ENCODE results near the gene SIX3. TPM values are rescaled to one million over a fixed set of nuclear protein-coding genes. Genes with fewer than 3 reads are reported as not detected.

The SIX3 gene
- total RNA-seq, 4 donors from 2014 or later = not detected

DNA sequence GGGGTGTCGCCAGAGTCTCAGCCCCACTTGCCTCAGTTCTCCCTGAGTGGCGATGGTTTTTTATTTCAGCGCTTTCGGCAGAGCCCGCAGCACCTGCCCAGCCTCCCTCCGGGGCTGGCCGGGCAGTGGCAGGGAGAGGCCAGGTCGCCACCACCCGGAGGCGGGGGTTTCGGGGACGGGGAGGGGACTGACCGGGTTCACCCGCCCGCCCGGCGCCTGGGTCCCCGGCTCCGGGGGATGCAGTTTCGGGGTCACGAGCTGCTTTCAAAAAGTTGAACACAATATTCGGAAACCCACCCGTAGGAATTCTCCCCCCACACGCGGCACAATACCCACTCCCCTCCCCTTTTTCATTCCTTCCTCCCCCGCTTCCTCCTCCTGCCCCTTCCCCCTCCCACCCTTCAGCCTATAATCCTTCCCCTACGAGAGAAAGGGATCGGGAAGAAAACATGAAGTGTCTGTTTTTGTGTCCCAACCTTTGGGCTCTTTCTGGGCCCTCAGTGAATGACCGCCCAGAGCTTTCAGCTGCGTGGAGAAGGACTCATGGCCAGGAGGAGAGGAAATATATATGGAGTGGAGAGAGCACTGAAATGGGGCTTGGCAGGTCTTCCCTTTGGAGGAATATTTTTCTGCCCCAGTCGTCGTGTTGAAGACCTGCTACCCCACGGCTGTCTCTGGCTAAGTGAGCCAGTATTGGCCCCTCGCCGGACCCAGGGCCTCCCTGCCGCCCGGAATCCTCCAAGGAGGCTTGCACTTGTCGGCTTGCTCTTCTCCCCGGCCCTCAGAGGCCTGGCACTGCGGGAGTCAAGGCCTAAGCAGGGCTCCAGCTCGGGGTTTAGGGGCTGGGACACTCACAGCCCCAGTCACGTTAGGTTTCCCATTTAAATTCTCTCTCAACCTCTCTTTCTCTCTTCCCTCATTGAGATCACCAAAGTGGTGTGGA lies 2.1 kb upstream of the SIX3 start:
- DNase-seq (no peak), ATAC-seq (no peak)
- intact Hi-C loops (cut with DNase I; ENCODE audit: low total_unique reads) (no loop called here), in situ Hi-C loops (cut with MboI; ENCODE audit: low sequenced_read_pairs in 4 of 4) (loop anchor here in 1 of 4 donors (25.0 kb wide), 1 partner anchor 902 kb away; no protein-coding TSS in a partner anchor)
- Histone ChIP-seq H3K27me3 (peaks cover 88 to 97% (median 96%) of the 10 kb centered on the region in 3 donors), H3K4me3 (peak overlapping the region; percentile 40 to 60 (median 48)), H3K36me3 (no peaks in the 10 kb centered on the region), H3K9me3 (no peaks in the 10 kb centered on the region), H3K4me1 (peaks cover 11 to 26% of the 10 kb centered on the region in 2 donors), H3K27ac (no peak overlapping the region)
- TF ChIP-seq, protein P1, sequence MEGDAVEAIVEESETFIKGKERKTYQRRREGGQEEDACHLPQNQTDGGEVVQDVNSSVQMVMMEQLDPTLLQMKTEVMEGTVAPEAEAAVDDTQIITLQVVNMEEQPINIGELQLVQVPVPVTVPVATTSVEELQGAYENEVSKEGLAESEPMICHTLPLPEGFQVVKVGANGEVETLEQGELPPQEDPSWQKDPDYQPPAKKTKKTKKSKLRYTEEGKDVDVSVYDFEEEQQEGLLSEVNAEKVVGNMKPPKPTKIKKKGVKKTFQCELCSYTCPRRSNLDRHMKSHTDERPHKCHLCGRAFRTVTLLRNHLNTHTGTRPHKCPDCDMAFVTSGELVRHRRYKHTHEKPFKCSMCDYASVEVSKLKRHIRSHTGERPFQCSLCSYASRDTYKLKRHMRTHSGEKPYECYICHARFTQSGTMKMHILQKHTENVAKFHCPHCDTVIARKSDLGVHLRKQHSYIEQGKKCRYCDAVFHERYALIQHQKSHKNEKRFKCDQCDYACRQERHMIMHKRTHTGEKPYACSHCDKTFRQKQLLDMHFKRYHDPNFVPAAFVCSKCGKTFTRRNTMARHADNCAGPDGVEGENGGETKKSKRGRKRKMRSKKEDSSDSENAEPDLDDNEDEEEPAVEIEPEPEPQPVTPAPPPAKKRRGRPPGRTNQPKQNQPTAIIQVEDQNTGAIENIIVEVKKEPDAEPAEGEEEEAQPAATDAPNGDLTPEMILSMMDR (IDR thresholded peaks at IDR 0.05 in 4 of 5, conservative IDR thresholded peaks at IDR 0.05 in 1 of 5) = no peak
- no peak for TF ChIP-seq POLR2A (IDR thresholded peaks at IDR 0.05)

DNA sequence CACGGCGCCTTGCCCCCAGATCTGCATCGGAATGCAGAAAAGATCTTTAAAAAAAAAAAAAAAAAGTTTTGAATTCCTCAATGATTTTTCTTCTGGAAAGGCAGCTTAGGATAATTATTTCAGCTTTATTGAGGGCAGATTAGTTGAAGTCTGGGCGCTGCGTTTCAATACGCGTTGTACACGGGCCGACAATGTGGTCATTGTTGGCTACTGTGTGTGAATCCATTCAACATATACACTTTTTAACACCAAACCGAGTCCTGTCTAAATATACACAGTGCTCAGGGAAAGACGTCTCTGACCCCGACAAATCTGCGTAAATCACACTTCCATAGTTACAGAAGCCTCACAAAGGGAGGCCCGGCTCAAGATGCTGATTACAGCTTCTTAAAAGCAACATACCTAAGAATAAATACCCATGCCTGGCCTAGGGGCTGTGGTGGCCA lies 1.4 kb upstream of the SIX3 start:
- intact Hi-C loops (cut with DNase I; ENCODE audit: low total_unique reads) = no loop called here
- H3K27ac ChIP-seq = no peak overlapping the region
- no peaks in the 10 kb centered on the region for H3K9me3 ChIP-seq
- H3K4me3 ChIP-seq = no peak overlapping the region
- peaks cover 8 to 20% of the 10 kb centered on the region in 2 donors for H3K4me1 ChIP-seq
- H3K36me3 ChIP-seq = no peaks in the 10 kb centered on the region
- DNase-seq = no peak
- ATAC-seq = no peak
- TF ChIP-seq, protein P1 (IDR thresholded peaks at IDR 0.05 in 4 of 5, conservative IDR thresholded peaks at IDR 0.05 in 1 of 5) = no peak
- no peak for TF ChIP-seq POLR2A (IDR thresholded peaks at IDR 0.05)
- H3K27me3 ChIP-seq = peaks cover 89 to 97% (median 96%) of the 10 kb centered on the region in 3 donors
- in situ Hi-C loops (cut with MboI; ENCODE audit: low sequenced_read_pairs in 4 of 4) = loop anchor here in 1 of 4 donors (25.0 kb wide), 1 partner anchor 903 kb away; no protein-coding TSS in a partner anchor

DNA sequence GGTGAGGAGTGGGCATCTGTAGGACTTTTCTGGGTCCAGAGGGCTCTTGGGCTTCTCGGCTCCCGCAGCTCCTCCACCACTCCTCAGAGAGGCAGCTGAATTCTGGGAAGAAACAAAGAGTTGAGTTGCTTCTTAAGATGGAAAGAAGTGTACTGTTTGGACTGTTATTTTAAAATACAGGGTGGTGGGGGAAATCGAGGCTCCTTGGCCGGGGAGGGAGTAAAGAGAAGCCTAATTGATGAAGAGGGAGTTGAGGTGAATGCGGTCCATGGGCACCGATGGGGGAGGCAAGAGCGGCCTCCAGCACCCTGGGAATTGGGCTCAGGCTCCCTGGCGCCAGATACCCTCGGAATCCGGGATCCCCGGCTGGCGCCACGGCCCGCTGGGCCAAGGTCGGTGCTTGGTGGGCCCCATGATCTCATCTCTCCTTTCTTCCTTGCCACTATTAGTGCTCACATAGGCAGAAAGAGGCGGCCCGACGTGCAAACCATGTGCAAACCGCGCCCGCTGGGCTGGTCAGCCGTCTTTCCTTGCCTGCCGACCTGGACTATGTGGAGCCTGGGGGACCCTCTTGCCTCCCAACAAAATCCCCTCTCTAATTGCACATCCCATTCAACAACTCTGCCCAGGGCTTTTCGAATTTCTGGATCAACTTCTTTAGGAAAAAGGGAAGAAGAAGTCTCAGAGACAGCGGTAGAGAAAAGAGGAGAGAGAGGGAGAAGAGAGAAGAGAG lies 604 bp upstream of the SIX3 start:
- no peak for DNase-seq
- in situ Hi-C loops (cut with MboI; ENCODE audit: low sequenced_read_pairs in 4 of 4) = loop anchor here in 1 of 4 donors (25.0 kb wide), 1 partner anchor 904 kb away; no protein-coding TSS in a partner anchor

More for the DNA sequence above, 604 bp upstream of the SIX3 start:
- no peak overlapping the region for H3K27ac ChIP-seq
- intact Hi-C loops (cut with DNase I; ENCODE audit: low total_unique reads) = no loop called here
- no peaks in the 10 kb centered on the region for H3K9me3 ChIP-seq
- no peak for ATAC-seq
- peaks cover 88 to 97% (median 94%) of the 10 kb centered on the region in 3 donors for H3K27me3 ChIP-seq
- peaks cover 8 to 19% of the 10 kb centered on the region in 2 donors for H3K4me1 ChIP-seq
- peak overlapping the region; percentile 39 to 57 (median 48) for H3K4me3 ChIP-seq
- no peaks in the 10 kb centered on the region for H3K36me3 ChIP-seq
- TF ChIP-seq, protein P1 (IDR thresholded peaks at IDR 0.05 in 4 of 5, conservative IDR thresholded peaks at IDR 0.05 in 1 of 5) = no peak
- TF ChIP-seq POLR2A (IDR thresholded peaks at IDR 0.05) = no peak
